MM.1S (cell line): Measurements from ENCODE around the gene FBH1.

Source experiments
- DNase-seq: peaks from one replicate; pipeline ENCODE4 v3.0.0-alpha.2; 2015
- H2AFZ ChIP-seq: fragments of 300-600 bp; sonication (generic); 2 replicates; pipeline ENCODE4 v1.6.0; 2016; ENCODE audit warnings: antibody characterized with exemption, low read length
- H3F3A ChIP-seq: fragments of 300-600 bp; sonication (generic); 2 replicates; pipeline ENCODE4 v1.6.1; 2016; ENCODE audit warnings: mild to moderate bottlenecking, antibody characterized with exemption, low read length, moderate library complexity, mixed read lengths; ENCODE audit not compliant: insufficient read depth
- H3K27ac ChIP-seq: fragments of 300-600 bp; sonication (generic); 2 replicates; pipeline ENCODE4 v1.5.1; 2016; ENCODE audit warnings: mild to moderate bottlenecking, low read length
- H3K27me3 ChIP-seq: fragments of 300-600 bp; sonication (generic); replicated peaks from 2 replicates; pipeline ENCODE4 v1.6.0; 2016; ENCODE audit warnings: low read length; ENCODE audit not compliant: insufficient read depth
- H3K36me3 ChIP-seq: fragments of 300-600 bp; sonication (generic); replicated peaks from 2 replicates; pipeline ENCODE4 v1.6.1; 2016; ENCODE audit warnings: mild to moderate bottlenecking, low read length, mixed read lengths; ENCODE audit not compliant: insufficient read depth
- H3K4me1 ChIP-seq: fragments of 300-600 bp; sonication (generic); 2 replicates; pipeline ENCODE4 v1.6.1; 2016; ENCODE audit warnings: low read length, mixed read lengths
- H3K4me2 ChIP-seq: fragments of 300-600 bp; sonication (generic); 2 replicates; pipeline ENCODE4 v1.6.0; 2016; ENCODE audit warnings: low read depth, low read length
- H3K4me3 ChIP-seq: fragments of 300-600 bp; sonication (generic); 2 replicates; pipeline ENCODE4 v1.5.1; 2016; ENCODE audit warnings: low read length, mixed read lengths
- H3K79me2 ChIP-seq: fragments of 300-600 bp; sonication (generic); 2 replicates; pipeline ENCODE4 v1.6.1; 2016; ENCODE audit warnings: mixed run types, low read length, mixed read lengths
- H3K9ac ChIP-seq: fragments of 300-600 bp; sonication (generic); 2 replicates; pipeline ENCODE4 v1.6.1; 2016; ENCODE audit warnings: low read length, mixed read lengths
- H3K9me2 ChIP-seq: fragments of 300-600 bp; sonication (generic); replicated peaks from 2 replicates; pipeline ENCODE4 v1.6.1; 2016; ENCODE audit warnings: mild to moderate bottlenecking, low read length, mixed read lengths; ENCODE audit not compliant: insufficient read depth
- H3K9me3 ChIP-seq: fragments of 300-600 bp; sonication (generic); replicated peaks from 2 replicates; pipeline ENCODE4 v1.6.1; 2016; ENCODE audit warnings: mild to moderate bottlenecking, low read length, mixed read lengths; ENCODE audit not compliant: insufficient read depth
- H4K20me1 ChIP-seq: fragments of 300-600 bp; sonication (generic); 2 replicates; pipeline ENCODE4 v1.6.1; 2016; ENCODE audit warnings: mild to moderate bottlenecking, low read length, moderate library complexity, mixed read lengths; ENCODE audit not compliant: insufficient read depth
- EZH2 ChIP-seq: fragments of 300-600 bp; sonication (generic); optimal IDR thresholded peaks from 2 replicates; pipeline ENCODE3; 2017; ENCODE audit warnings: low read depth, mild to moderate bottlenecking, antibody characterized with exemption, low read length, mixed read lengths
- EZH2phosphoT487 ChIP-seq: fragments of 300-600 bp; sonication (generic); IDR thresholded peaks from 2 replicates; pipeline ENCODE4 v1.6.1; 2018; ENCODE audit warnings: antibody characterized with exemption, low read length
- TF ChIP-seq, protein P1 (sequence below): fragments of 300-600 bp; sonication (generic); IDR thresholded peaks from 2 replicates; pipeline ENCODE4 v1.5.1; 2016; ENCODE audit warnings: antibody characterized with exemption, low read length, mixed read lengths

FBH1 gene

DNA sequence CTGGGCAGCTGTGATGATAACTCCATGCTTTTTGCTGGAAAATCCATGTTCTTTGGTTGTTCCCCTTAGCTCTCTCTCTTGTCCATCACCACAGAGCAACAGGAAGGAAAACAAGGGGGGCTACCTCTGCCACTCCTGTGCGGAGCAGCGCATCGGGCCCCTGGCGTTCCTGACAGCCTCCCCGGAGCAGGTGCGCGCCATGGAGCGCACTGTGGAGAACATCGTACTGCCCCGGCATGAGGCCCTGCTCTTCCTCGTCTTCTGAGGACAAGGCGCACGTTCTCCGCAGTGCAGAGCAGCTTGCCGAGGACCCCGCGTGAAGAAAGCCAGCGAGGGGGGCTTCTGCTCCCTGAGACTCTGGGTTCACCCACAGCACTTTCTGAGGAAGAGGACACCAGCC is 47.0 kb downstream of the FBH1 start:
- 0 out of 2 replicates have a peak, but pooled peaks cover 7% of the 10 kb centered on the region for H3K79me2 ChIP-seq
- H3K36me3 ChIP-seq = peaks cover 17% of the 10 kb centered on the region
- H3K4me2 ChIP-seq = no peak overlapping the region
- no peak overlapping the region for H3K27ac ChIP-seq
- no peaks in the 10 kb centered on the region for H3K9me3 ChIP-seq
- H3K9me2 ChIP-seq = no peaks in the 10 kb centered on the region
- H2AFZ ChIP-seq = no peak overlapping the region
- H3K4me1 ChIP-seq = no peaks in the 10 kb centered on the region
- no peak overlapping the region for H3K9ac ChIP-seq
- H4K20me1 ChIP-seq = no peaks in the 10 kb centered on the region
- H3K4me3 ChIP-seq = no peak overlapping the region
- no peak for DNase-seq
- TF ChIP-seq, protein P1, sequence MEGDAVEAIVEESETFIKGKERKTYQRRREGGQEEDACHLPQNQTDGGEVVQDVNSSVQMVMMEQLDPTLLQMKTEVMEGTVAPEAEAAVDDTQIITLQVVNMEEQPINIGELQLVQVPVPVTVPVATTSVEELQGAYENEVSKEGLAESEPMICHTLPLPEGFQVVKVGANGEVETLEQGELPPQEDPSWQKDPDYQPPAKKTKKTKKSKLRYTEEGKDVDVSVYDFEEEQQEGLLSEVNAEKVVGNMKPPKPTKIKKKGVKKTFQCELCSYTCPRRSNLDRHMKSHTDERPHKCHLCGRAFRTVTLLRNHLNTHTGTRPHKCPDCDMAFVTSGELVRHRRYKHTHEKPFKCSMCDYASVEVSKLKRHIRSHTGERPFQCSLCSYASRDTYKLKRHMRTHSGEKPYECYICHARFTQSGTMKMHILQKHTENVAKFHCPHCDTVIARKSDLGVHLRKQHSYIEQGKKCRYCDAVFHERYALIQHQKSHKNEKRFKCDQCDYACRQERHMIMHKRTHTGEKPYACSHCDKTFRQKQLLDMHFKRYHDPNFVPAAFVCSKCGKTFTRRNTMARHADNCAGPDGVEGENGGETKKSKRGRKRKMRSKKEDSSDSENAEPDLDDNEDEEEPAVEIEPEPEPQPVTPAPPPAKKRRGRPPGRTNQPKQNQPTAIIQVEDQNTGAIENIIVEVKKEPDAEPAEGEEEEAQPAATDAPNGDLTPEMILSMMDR = no peak
- TF ChIP-seq EZH2phosphoT487 (no peak), EZH2 (no peak)
- H3K27me3 ChIP-seq = no peaks in the 10 kb centered on the region
- H3F3A ChIP-seq = 0 out of 2 replicates have a peak, but pooled peaks cover 11% of the 10 kb centered on the region

DNA sequence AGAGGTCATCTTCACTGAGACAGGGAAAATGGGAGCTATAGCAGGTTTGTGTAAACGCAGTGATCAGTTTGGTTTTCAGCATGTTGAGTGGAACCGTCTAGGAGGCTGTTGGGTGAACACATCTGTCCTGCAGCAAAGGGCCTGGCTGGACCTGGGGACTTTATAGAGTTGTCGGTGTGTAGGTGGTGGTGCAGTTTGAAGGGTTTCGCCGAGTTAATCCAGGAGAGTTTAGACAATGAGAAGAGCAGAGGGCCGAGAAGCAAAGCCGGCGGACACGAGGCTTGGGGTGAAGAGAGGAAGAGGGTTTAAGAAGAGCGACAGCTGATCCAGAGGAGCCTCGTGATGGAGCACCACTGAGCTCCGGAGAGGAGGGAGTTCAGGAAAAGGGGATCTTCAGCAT is 48.2 kb downstream of the FBH1 start:
- Histone ChIP-seq H3K9me2 (no peaks in the 10 kb centered on the region), H3K27ac (no peak overlapping the region), H3K4me3 (no peak overlapping the region), H3K36me3 (peaks cover 13% of the 10 kb centered on the region), H3K9me3 (no peaks in the 10 kb centered on the region), H3K27me3 (no peaks in the 10 kb centered on the region), H4K20me1 (no peaks in the 10 kb centered on the region), H3K4me1 (no peaks in the 10 kb centered on the region), H3K4me2 (no peak overlapping the region), H3K9ac (no peak overlapping the region), H2AFZ (no peak overlapping the region), H3F3A (0 out of 2 replicates have a peak, but pooled peaks cover 11% of the 10 kb centered on the region), H3K79me2 (0 out of 2 replicates have a peak, but pooled peaks cover 3% of the 10 kb centered on the region)
- TF ChIP-seq EZH2 = no peak
- DNase-seq = no peak

DNA sequence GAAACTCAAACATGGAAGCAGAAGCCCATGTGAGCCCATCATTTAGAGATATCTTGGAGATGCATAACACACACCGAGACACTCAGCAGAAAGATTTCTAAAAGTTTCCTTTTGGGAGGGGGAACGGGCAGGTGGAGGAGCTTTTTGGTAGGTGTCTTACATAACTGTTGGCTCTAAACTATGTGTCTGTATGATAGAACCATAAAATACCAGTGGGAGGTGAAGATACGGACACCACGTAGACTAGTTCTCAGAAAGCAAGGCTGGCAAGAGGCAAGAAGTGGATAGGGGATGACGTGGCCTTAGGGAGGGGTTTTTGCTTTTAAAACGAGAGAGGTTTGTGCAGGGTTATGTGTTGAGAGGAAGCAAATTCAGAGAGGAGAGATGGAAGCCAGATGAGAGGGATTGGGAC is 50.8 kb downstream of the FBH1 start:
- Histone ChIP-seq H3K4me3 (no peak overlapping the region), H3K9me2 (no peaks in the 10 kb centered on the region), H3K79me2 (no peaks in the 10 kb centered on the region), H3F3A (0 out of 2 replicates have a peak, but pooled peaks cover 11% of the 10 kb centered on the region), H4K20me1 (no peaks in the 10 kb centered on the region), H3K4me2 (no peak overlapping the region), H3K4me1 (no peaks in the 10 kb centered on the region), H3K27ac (no peak overlapping the region), H3K9ac (no peak overlapping the region), H3K27me3 (no peaks in the 10 kb centered on the region), H3K36me3 (peaks cover 9% of the 10 kb centered on the region), H2AFZ (no peak overlapping the region), H3K9me3 (no peaks in the 10 kb centered on the region)
- TF ChIP-seq EZH2 (no peak), EZH2phosphoT487 (no peak)
- TF ChIP-seq, protein P1 = no peak
- no peak for DNase-seq

DNA sequence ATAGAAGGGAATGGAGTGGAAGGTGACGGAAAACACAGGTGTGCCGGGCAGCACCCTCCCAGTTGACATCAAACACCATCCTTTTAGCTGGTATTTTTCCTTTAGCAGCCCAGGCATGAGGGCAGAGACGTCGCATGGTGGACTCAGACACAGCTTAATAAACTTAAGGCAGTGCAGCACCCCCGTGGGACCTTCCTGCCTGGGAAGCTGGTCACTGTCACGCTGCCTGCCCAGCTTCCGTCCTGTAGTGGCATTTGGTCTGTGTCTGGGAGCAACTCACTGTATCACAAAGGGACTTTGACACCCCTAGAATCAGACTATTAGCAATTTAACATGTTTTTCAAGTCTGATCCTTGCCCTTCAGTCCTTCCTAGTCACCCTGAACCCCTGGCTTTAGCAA is 51.5 kb downstream of the FBH1 start:
- TF ChIP-seq EZH2 (no peak), EZH2phosphoT487 (no peak)
- TF ChIP-seq, protein P1 = no peak

More for the DNA sequence above, 51.5 kb downstream of the FBH1 start:
- DNase-seq = no peak
- Histone ChIP-seq H3K4me3 (no peak overlapping the region), H3K36me3 (peaks cover 5% of the 10 kb centered on the region), H3K9ac (no peak overlapping the region), H3K4me1 (no peaks in the 10 kb centered on the region), H3K4me2 (no peak overlapping the region), H3F3A (0 out of 2 replicates have a peak, but pooled peaks cover 11% of the 10 kb centered on the region), H3K79me2 (no peaks in the 10 kb centered on the region), H3K9me3 (no peaks in the 10 kb centered on the region), H3K27ac (no peak overlapping the region), H3K27me3 (no peaks in the 10 kb centered on the region), H4K20me1 (no peaks in the 10 kb centered on the region), H2AFZ (no peak overlapping the region), H3K9me2 (no peaks in the 10 kb centered on the region)
